Activated CD8-positive, alpha-beta memory T cell treated with anti-CD3 and anti-CD28 coated beads for 36 hours (primary cell): Measurements from ENCODE around the gene DOCK3. TPM values are rescaled to one million over a fixed set of nuclear protein-coding genes. Genes with fewer than 3 reads are reported as not detected.
"Not testable (repeated sequence)": the region's sequence is repeated elsewhere in the genome, so short reads cannot be mapped to it uniquely, and the experiment has no call there.

ENCODE experiments used
- CTCF ChIA-PET: fragments of 350-600 bp; sonication (Branson Sonifier 250); formaldehyde crosslinking; loops from one replicate; lab custom pipeline; 2021; ENCODE audit warnings: antibody characterized with exemption; lab: Charles Lee
- POLR2A ChIA-PET: fragments of 350-600 bp; sonication (Branson Sonifier 250); formaldehyde crosslinking; loops from one replicate; lab custom pipeline; 2021; ENCODE audit warnings: antibody characterized with exemption; lab: Charles Lee
- total RNA-seq, 2 experiments: library from RNA; stranded (reverse); gene quantifications; one replicate each; pipeline ENCODE4 v1.2.3, GENCODE V29; 2021

DOCK3 gene
- total RNA-seq, 2 experiments from 2014 or later, result 2.1 to 2.5 TPM

GRCh38 chr3:50665081-50665840 is 9.5 kb upstream of the DOCK3 start:
- CTCF ChIA-PET, result interaction anchor here (1.5 kb wide), 1 partner anchor 9 kb away, joined by 5 read pairs; the partner anchor contains the start of gene DOCK3
- POLR2A ChIA-PET, result interaction anchor here (0.7 kb wide), 1 partner anchor 64 kb away, joined by 3 read pairs; no protein-coding TSS in a partner anchor

DNA sequence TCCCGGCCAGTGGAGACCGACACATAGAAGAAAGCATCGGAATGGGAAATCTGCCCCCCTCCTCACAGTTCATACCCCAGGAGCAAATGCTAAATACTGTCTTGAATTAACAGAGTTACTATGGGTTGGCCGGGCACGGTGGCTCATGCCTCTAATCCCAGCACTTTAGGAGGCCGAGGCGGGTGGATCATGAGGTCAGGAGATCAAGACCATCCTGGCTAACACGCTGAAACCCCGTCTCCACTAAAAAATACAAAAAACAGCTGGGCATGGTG is 8.9 kb upstream of the DOCK3 start:
- POLR2A ChIA-PET, CTCF ChIA-PET: not testable (repeated sequence)

- POLR2A ChIA-PET, result no interaction called here
- CTCF ChIA-PET, result interaction anchor here (1.2 kb wide), 1 partner anchor 9 kb away, joined by 4 read pairs; no protein-coding TSS in a partner anchor
These were observed 7.9 kb upstream of the DOCK3 start for GRCh38 chr3:50666837-50667236.

- POLR2A ChIA-PET, result no interaction called here
- CTCF ChIA-PET, result no interaction called here
These were observed 3.4 kb upstream of the DOCK3 start for GRCh38 chr3:50671331-50671730.

- ChIA-PET POLR2A (interaction anchor here (0.6 kb wide), 1 partner anchor 353 kb away, joined by 15 read pairs; no protein-coding TSS in a partner anchor), CTCF (interaction anchor here (3.1 kb wide), 1 partner anchor 56 kb away, joined by 14 read pairs; the partner anchor contains the start of gene MAPKAPK3)
These were observed 2.1 kb upstream of the DOCK3 start for GRCh38 chr3:50672656-50673055.

DNA sequence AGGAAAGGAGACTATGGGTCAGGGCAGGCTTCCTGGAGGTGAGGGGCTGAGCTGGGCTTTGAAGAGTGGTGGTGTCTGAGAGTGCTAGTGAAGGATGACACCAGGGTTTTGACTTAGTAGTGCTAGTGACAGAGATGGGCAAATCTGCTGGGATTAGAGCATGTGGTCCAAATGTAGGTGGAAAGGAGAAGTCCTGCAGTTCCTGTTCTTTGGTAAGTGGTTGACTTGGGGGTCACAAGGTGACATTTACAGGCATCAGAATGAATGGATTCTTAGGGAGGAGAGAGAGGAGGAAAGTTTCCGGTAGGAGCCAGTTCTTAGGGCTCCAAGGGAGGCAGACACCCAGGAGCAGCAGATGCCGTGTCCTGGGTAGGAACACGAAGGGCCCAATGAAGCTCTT is 796 bp upstream of the DOCK3 start:
- ChIA-PET CTCF (interaction anchor here (1.1 to 3.1 kb wide), 2 partner anchors 9 to 58 kb away, joined by 5 to 14 read pairs; partner anchors contain the start of gene MAPKAPK3), POLR2A (no interaction called here)

DNA sequence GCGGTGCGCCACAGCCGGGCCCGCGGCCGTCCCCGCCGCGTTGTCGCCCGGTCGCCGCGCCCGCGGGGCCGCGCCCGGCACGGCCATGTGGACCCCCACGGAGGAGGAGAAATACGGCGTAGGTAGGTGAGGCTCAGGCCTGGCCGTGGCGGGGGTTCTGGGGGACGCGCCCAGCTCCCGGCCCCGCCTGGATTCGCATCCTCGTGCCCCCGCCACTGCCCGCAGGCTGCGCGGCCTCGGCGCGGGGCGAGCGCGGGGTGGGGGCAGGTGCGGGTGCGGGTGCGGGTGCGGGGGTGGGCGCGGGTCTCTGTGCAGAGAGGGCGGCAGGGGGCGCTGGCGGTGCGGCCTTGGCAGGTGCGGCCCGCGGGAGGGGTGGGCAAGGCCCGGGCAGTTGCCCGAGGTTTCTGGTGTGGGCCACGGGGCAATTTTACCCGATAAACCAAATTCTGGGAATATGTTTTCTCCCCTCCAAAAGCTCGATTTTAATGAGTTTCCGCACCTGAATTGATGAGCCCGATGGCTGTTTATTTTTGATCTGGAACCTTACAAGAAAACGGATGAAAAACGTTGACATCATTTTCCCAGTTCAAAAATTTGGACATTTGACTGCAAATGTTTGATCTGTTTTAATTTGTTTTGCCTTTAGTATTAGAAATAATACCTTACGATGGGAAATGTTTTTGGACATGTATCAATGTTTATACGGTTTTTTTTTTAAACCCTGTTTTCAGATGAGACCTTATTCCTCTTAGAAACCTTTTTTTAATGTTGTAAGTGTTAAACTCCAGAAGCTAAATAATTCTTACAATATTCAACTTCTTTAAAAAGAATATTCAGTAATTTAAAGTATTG is 678 bp downstream of the DOCK3 start:
- POLR2A ChIA-PET, result no interaction called here
- CTCF ChIA-PET, result interaction anchor here (0.7 to 3.1 kb wide), 7 partner anchors 9 to 681 kb away, joined by 3 to 14 read pairs (median 4); partner anchors contain the start of gene MAPKAPK3

- POLR2A ChIA-PET, result no interaction called here
- CTCF ChIA-PET, result interaction anchor here (0.7 to 1.2 kb wide), 4 partner anchors 10 to 680 kb away, joined by 3 to 6 read pairs (median 4); no protein-coding TSS in a partner anchor
These were observed 1.4 kb downstream of the DOCK3 start for GRCh38 chr3:50676031-50676705.

GRCh38 chr3:50687127-50687751 is 12.5 kb downstream of the DOCK3 start:
- ChIA-PET CTCF (interaction anchor here (1.3 kb wide), 1 partner anchor 11 kb away, joined by 4 read pairs; no protein-coding TSS in a partner anchor), POLR2A (no interaction called here)

- ChIA-PET POLR2A (no interaction called here), CTCF (interaction anchor here (1.3 kb wide), 1 partner anchor 12 kb away, joined by 4 read pairs; no protein-coding TSS in a partner anchor)
These were observed 13.2 kb downstream of the DOCK3 start for GRCh38 chr3:50687916-50688315.

DNA sequence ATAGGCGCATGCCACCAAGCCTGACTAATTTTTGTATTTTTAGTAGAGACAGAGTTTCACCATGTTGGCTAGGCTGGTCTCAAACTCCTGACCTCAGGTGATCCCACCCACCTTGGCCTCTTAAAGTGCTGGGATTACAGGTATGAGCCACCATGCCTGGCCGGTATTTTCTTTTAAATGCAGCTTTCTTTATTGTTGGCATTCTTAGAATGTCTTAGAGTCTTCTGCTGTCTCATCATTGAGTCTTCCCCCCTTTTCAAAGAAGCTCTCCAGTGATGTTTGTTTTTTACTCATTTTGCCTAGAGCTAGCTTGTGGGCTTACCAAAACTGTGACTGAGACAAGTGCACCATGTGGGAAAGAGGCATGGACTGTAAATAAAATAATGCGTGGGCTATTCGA is 13.9 kb downstream of the DOCK3 start:
- POLR2A ChIA-PET, result not testable (repeated sequence)
- CTCF ChIA-PET, result interaction anchor here (0.6 kb wide), 1 partner anchor 499 kb away, joined by 3 read pairs; no protein-coding TSS in a partner anchor

- POLR2A ChIA-PET, result no interaction called here
- CTCF ChIA-PET, result no interaction called here
These were observed 14.8 kb downstream of the DOCK3 start for GRCh38 chr3:50689558-50689957.

GRCh38 chr3:50695031-50695430 is 20.3 kb downstream of the DOCK3 start:
- POLR2A ChIA-PET, result no interaction called here
- CTCF ChIA-PET, result no interaction called here

- ChIA-PET CTCF (no interaction called here), POLR2A (no interaction called here)
These were observed 21.5 kb downstream of the DOCK3 start for GRCh38 chr3:50696276-50696675.

GRCh38 chr3:50698269-50698668 is 23.5 kb downstream of the DOCK3 start:
- ChIA-PET CTCF (no interaction called here), POLR2A (no interaction called here)

- ChIA-PET CTCF (no interaction called here), POLR2A (no interaction called here)
These were observed 33.9 kb downstream of the DOCK3 start for GRCh38 chr3:50708620-50709019.

DNA sequence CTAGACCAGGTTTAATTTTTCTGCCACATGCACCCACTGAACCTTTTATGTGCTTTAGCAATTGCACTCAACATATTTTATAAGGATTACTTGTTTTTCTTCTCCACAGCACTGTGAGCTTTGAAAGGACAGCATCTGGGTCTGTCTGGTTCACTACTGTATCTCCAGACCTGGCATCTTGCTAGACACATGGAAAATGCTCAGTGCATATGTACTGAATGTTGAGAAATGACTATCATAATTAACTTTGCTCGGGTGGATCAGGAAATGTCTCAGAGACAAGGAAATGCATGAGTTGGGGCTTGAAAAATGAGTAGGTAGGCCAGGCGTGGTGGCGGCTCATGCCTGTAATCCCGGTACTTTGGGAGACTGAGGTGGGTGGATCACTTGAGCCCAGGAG is 40.2 kb downstream of the DOCK3 start:
- POLR2A ChIA-PET, result no interaction called here
- CTCF ChIA-PET, result no interaction called here

- CTCF ChIA-PET, result no interaction called here
- POLR2A ChIA-PET, result no interaction called here
These were observed 50.1 kb downstream of the DOCK3 start for GRCh38 chr3:50724831-50725230.

DNA sequence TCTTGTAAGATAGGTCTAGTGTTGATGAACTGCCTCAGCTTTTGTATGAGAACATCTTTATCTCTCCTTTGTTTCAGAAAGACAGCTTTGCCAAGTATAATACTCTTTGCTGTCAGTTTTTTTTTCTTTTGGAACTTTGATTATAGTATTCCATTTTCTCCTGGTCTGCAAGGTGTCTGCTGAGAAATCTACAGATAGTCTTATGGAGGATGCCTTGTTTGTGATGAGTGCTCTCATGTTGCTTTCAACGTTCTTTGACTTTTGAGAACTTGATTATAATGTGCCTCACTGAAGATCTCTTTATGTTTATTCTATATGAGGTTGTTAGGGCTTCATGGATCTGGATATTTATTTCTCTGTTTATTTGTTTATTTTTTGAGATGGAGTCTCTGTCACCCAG is 60.3 kb downstream of the DOCK3 start:
- ChIA-PET CTCF (interaction anchor here (1.3 kb wide), 1 partner anchor 98 kb away, joined by 3 read pairs; no protein-coding TSS in a partner anchor), POLR2A (no interaction called here)
